HCT116 (cell line): ENCODE results near the gene FKBP5. TPM values are rescaled to one million over a fixed set of nuclear protein-coding genes. Genes with fewer than 3 reads are reported as not detected.

Experiments used
- ATAC-seq: fragments of 200-7000 bp; cut with Tn5 transposase; 2 replicates; pipeline ENCODE4 v1.9.1; 2020; ENCODE audit warnings: mild to moderate bottlenecking, moderate library complexity
- BruUV-seq: library from RNA; stranded (reverse); fragments of 400-500 nt; replicated peaks from 2 replicates; lab custom pipeline; 2021; lab: Mats Ljungman, UMichigan
- CTCF ChIA-PET: fragments of 300-600 bp; sonication (Branson Sonifier 250); formaldehyde crosslinking; loops from one replicate; lab custom pipeline; 2021; ENCODE audit warnings: antibody characterized with exemption; lab: Charles Lee
- POLR2A ChIA-PET: fragments of 300-600, 350-600 bp; sonication (Branson Sonifier 250); formaldehyde crosslinking; loops from one replicate; lab custom pipeline; 2021; ENCODE audit warnings: antibody characterized with exemption; lab: Charles Lee
- RAD21 ChIA-PET, 2 experiments: fragments of 300-600 bp; sonication (Branson Sonifier 250); formaldehyde crosslinking; loops; one replicate each; lab custom pipeline; 2023; ENCODE audit warnings: low total read pairs in 2 of 2; ENCODE audit not compliant: uncharacterized antibody in 2 of 2, unreplicated experiment in 2 of 2, low non-redundant PET in 1 of 2; lab: Charles Lee
- DNase-seq: peaks from one replicate; pipeline ENCODE4 v3.0.0-alpha.2; 2010; ENCODE audit warnings: low read depth, low spot score
- H2AFZ ChIP-seq: fragments of 200-600 bp; shearing (Covaris generic), sonication (generic); 2 replicates; pipeline ENCODE4 v1.6.1; 2017; ENCODE audit warnings: low read depth, mixed run types, mixed read lengths, antibody characterized with exemption, low read length; ENCODE audit not compliant: poor library complexity, severe bottlenecking
- H3K27ac ChIP-seq: 2 replicates; pipeline ENCODE4 v1.5.1; 2012; ENCODE audit warnings: low read depth, low read length
- H3K27me3 ChIP-seq: fragments of 200-600 bp; sonication (generic); 2 replicates; pipeline ENCODE4 v1.6.1; 2016; ENCODE audit warnings: mixed run types, low read length, mixed read lengths; ENCODE audit not compliant: insufficient read depth
- H3K36me3 ChIP-seq, 2 experiments: fragments of 200-500 bp in 1 of 2; fragments of 200-600 bp in 1 of 2; sonication (Bioruptor generic) in 1 of 2; sonication (generic) in 1 of 2; 2 replicates each; pipeline versions ENCODE4 v1.5.1 to v1.6.1; 2014 to 2016; ENCODE audit warnings: low read length in 2 of 2, inconsistent platforms in 1 of 2, mixed read lengths in 1 of 2, mixed run types in 1 of 2; ENCODE audit not compliant: insufficient read depth in 2 of 2, control insufficient read depth in 1 of 2
- H3K4me1 ChIP-seq, 2 experiments: fragments of 200-600 bp in 1 of 2; sonication (generic) in 1 of 2; 2 replicates each; pipeline versions ENCODE4 v1.5.1 to v1.6.1; 2012 to 2017; ENCODE audit warnings: low read length in 2 of 2, inconsistent platforms in 1 of 2, mild to moderate bottlenecking in 1 of 2, mixed read lengths in 1 of 2, mixed run types in 1 of 2, moderate library complexity in 1 of 2; ENCODE audit not compliant: insufficient read depth in 2 of 2, control insufficient read depth in 1 of 2
- H3K4me2 ChIP-seq: fragments of 200-600 bp; sonication (generic); 2 replicates; pipeline ENCODE4 v1.6.1; 2017; ENCODE audit warnings: mixed run types, low read length, mixed read lengths
- H3K4me3 ChIP-seq, 2 experiments: fragments of 200-600 bp in 1 of 2; sonication (generic) in 1 of 2; replicated peaks in 1 of 2; 2 replicates each; pipeline ENCODE4 v1.5.1; 2011 to 2016; ENCODE audit warnings: low read length in 2 of 2, control low read depth in 1 of 2, low read depth in 1 of 2, mild to moderate bottlenecking in 1 of 2, mixed read lengths in 1 of 2, mixed run types in 1 of 2
- H3K79me2 ChIP-seq: fragments of 200-600 bp; sonication (generic); 2 replicates; pipeline ENCODE4 v1.6.1; 2017; ENCODE audit warnings: mild to moderate bottlenecking, mixed run types, low read length, moderate library complexity, mixed read lengths; ENCODE audit not compliant: insufficient read depth
- H3K9ac ChIP-seq: fragments of 200-600 bp; sonication (generic); 2 replicates; pipeline ENCODE4 v1.6.1; 2016; ENCODE audit warnings: low read length, mixed read lengths
- H3K9me2 ChIP-seq: fragments of 200-600 bp; sonication (generic), shearing (Covaris generic); 2 replicates; pipeline ENCODE4 v1.6.1; 2017; ENCODE audit warnings: mixed run types, mild to moderate bottlenecking, moderate library complexity; ENCODE audit not compliant: insufficient read depth
- H3K9me3 ChIP-seq, 2 experiments: fragments of 200-500 bp in 1 of 2; fragments of 200-600 bp in 1 of 2; sonication (Bioruptor generic) in 1 of 2; sonication (generic) in 1 of 2; 2 replicates each; pipeline ENCODE4 v1.6.1; 2014 to 2017; ENCODE audit warnings: low read length in 2 of 2, mixed read lengths in 2 of 2, inconsistent platforms in 1 of 2, low read depth in 1 of 2, mild to moderate bottlenecking in 1 of 2, mixed run types in 1 of 2, moderate library complexity in 1 of 2; ENCODE audit not compliant: control insufficient read depth in 1 of 2, insufficient read depth in 1 of 2
- H4K20me1 ChIP-seq: fragments of 200-600 bp; sonication (generic), shearing (Covaris generic); 2 replicates; pipeline ENCODE4 v1.6.1; 2017; ENCODE audit warnings: mixed run types, mild to moderate bottlenecking, moderate library complexity; ENCODE audit not compliant: insufficient read depth
- ATF3 ChIP-seq: IDR thresholded peaks from 2 replicates; pipeline ENCODE4 v1.6.1; 2012
- CBX3 ChIP-seq: IDR thresholded peaks from 2 replicates; pipeline ENCODE4 v1.6.1; 2012; ENCODE audit warnings: low read depth
- CTCF ChIP-seq, 3 experiments: fragments of 200-600 bp in 1 of 3; sonication (generic) in 1 of 3; IDR thresholded peaks in 2 of 3; conservative IDR thresholded peaks in 1 of 3; 2 replicates each; pipeline ENCODE4 v1.5.1; 2012 to 2017; ENCODE audit warnings: low read depth in 2 of 3, low read length in 2 of 3, antibody characterized with exemption in 1 of 3, borderline replicate concordance in 1 of 3, control low read depth in 1 of 3, mild to moderate bottlenecking in 1 of 3, mixed read lengths in 1 of 3, mixed run types in 1 of 3, moderate library complexity in 1 of 3; ENCODE audit not compliant: insufficient read depth in 1 of 3
- ELF1 ChIP-seq: IDR thresholded peaks from 2 replicates; pipeline ENCODE4 v1.6.1; 2012; ENCODE audit warnings: low read depth, borderline replicate concordance
- EZH2 ChIP-seq: fragments of 200-600 bp; sonication (generic); IDR thresholded peaks from 2 replicates; pipeline ENCODE4 v1.6.1; 2017; ENCODE audit warnings: antibody characterized with exemption, mixed run types
- POLR2AphosphoS5 ChIP-seq: IDR thresholded peaks from 2 replicates; pipeline ENCODE4 v1.6.1; 2011; ENCODE audit warnings: mild to moderate bottlenecking, low read depth, low read length, moderate library complexity
- RAD21 ChIP-seq: IDR thresholded peaks from 2 replicates; pipeline ENCODE4 v1.6.1; 2012; ENCODE audit warnings: low read depth, mild to moderate bottlenecking
- REST ChIP-seq: IDR thresholded peaks from 2 replicates; pipeline ENCODE4 v1.6.1; 2012; ENCODE audit warnings: low read depth
- SP1 ChIP-seq: IDR thresholded peaks from 2 replicates; pipeline ENCODE4 v1.6.1; 2012; ENCODE audit warnings: low read depth
- ZBTB33 ChIP-seq: IDR thresholded peaks from 2 replicates; pipeline ENCODE4 v1.6.1; 2011; ENCODE audit warnings: mild to moderate bottlenecking, low read length, moderate library complexity; ENCODE audit not compliant: insufficient replicate concordance; ENCODE audit errors: extremely low read depth
- intact Hi-C: fragments of 100-400 bp; cut with micrococcal nuclease; formaldehyde crosslinking; loops from 2 replicates; pipeline ENCODE4 v1.10.0; 2022
- total RNA-seq: library from RNA; stranded (reverse); gene quantifications from one replicate; pipeline ENCODE4 v1.2.1, GENCODE V29; 2021; ENCODE audit not compliant: unreplicated experiment

The FKBP5 gene
- total RNA-seq, 1 experiment from 2014 or later: 50.3 TPM

- Histone ChIP-seq H3K9me3 (no peaks in the 10 kb centered on the region), H3K9ac (no peak overlapping the region), H3K4me2 (no peak overlapping the region), H2AFZ (peak overlapping the region; percentile 21), H3K9me2 (no peaks in the 10 kb centered on the region), H3K79me2 (no peaks in the 10 kb centered on the region), H3K27ac (no peak overlapping the region)
- no peak for TF ChIP-seq RAD21
- TF ChIP-seq SP1: no peak
- TF ChIP-seq CBX3: no peak
- TF ChIP-seq REST: no peak
- TF ChIP-seq ATF3: no peak
- TF ChIP-seq ELF1: no peak
- TF ChIP-seq CTCF (IDR thresholded peaks at IDR 0.05 in 2 of 3, conservative IDR thresholded peaks at IDR 0.05 in 1 of 3; ENCODE audit: borderline replicate concordance in 1 of 3, insufficient read depth in 1 of 3, low read depth in 2 of 3, low read length in 2 of 3): no peak
- no peak for TF ChIP-seq POLR2AphosphoS5
- no peak for TF ChIP-seq EZH2
- TF ChIP-seq ZBTB33: no peak
- TF ChIP-seq, all 23 proteins: peak for 0
- CTCF ChIA-PET: no interaction called here
- Histone ChIP-seq H4K20me1 (no peaks in the 10 kb centered on the region), H3K4me1 (0 out of 4 replicates have a peak, but pooled peaks cover 0 to 7% of the 10 kb centered on the region in 2 experiments), H3K27me3 (no peaks in the 10 kb centered on the region), H3K36me3 (no peaks in the 10 kb centered on the region), H3K4me3 (no peak overlapping the region)
- no peak for DNase-seq
- no peak for ATAC-seq
- POLR2A ChIA-PET: no interaction called here
- intact Hi-C loops: no loop called here
- BruUV-seq: no TSS peak
- RAD21 ChIA-PET: no interaction called here
Measured at GRCh38 chr6:35719830-35720733, 31.4 kb upstream of the FKBP5 start.
